ENCODE results near the gene PTPRT. TPM values are rescaled to one million over a fixed set of nuclear protein-coding genes. Genes with fewer than 3 reads are reported as not detected.

The PTPRT gene
- total RNA-seq, 1 donor from 2014 or later = 0.56 TPM

- Mint-ChIP-seq H3K4me1 (no peaks in the 10 kb centered on the region), H3K27me3 (ENCODE audit: low read depth) (peaks cover 18% of the 10 kb centered on the region), H3K9me3 (peaks cover 2% of the 10 kb centered on the region), H3K36me3 (ENCODE audit: low read depth) (no peaks in the 10 kb centered on the region), H3K27ac (ENCODE audit: unreplicated experiment) (no peak overlapping the region), H3K4me3 (no peak overlapping the region)
- TF ChIP-seq CTCF (conservative IDR thresholded peaks at IDR 0.05) = no peak
- no peak for DNase-seq (ENCODE audit: low read depth, low spot score)
Observed at GRCh38 chr20:43123180-43123579, 66.5 kb downstream of the PTPRT start.

GRCh38 chr20:43119720-43120119, 70.0 kb downstream of the PTPRT start:
- Mint-ChIP-seq H3K4me3 (no peak overlapping the region), H3K4me1 (no peaks in the 10 kb centered on the region), H3K9me3 (no peaks in the 10 kb centered on the region), H3K36me3 (ENCODE audit: low read depth) (no peaks in the 10 kb centered on the region), H3K27me3 (ENCODE audit: low read depth) (peaks cover 34% of the 10 kb centered on the region), H3K27ac (ENCODE audit: unreplicated experiment) (no peak overlapping the region)
- no peak for DNase-seq (ENCODE audit: low read depth, low spot score)
- TF ChIP-seq CTCF (conservative IDR thresholded peaks at IDR 0.05) = no peak

GRCh38 chr20:43102394-43102793, 87.3 kb downstream of the PTPRT start:
- no peaks in the 10 kb centered on the region for H3K36me3 Mint-ChIP-seq (ENCODE audit: low read depth)
- no peak overlapping the region for H3K27ac Mint-ChIP-seq (ENCODE audit: unreplicated experiment)
- H3K4me3 Mint-ChIP-seq = no peak overlapping the region
- DNase-seq (ENCODE audit: low read depth, low spot score) = no peak
- no peaks in the 10 kb centered on the region for H3K4me1 Mint-ChIP-seq
- H3K27me3 Mint-ChIP-seq (ENCODE audit: low read depth) = peaks cover 38% of the 10 kb centered on the region
- no peaks in the 10 kb centered on the region for H3K9me3 Mint-ChIP-seq
- no peak for TF ChIP-seq CTCF (conservative IDR thresholded peaks at IDR 0.05)

- TF ChIP-seq CTCF (conservative IDR thresholded peaks at IDR 0.05) = no peak
- Mint-ChIP-seq H3K4me1 (no peaks in the 10 kb centered on the region), H3K9me3 (peaks cover 3% of the 10 kb centered on the region), H3K36me3 (ENCODE audit: low read depth) (no peaks in the 10 kb centered on the region), H3K4me3 (no peak overlapping the region), H3K27me3 (ENCODE audit: low read depth) (peaks cover 17% of the 10 kb centered on the region), H3K27ac (ENCODE audit: unreplicated experiment) (no peak overlapping the region)
- no peak for DNase-seq (ENCODE audit: low read depth, low spot score)
Observed at GRCh38 chr20:43096931-43097260, 92.8 kb downstream of the PTPRT start.

GRCh38 chr20:43096126-43096930, 93.4 kb downstream of the PTPRT start:
- no peaks in the 10 kb centered on the region for H3K4me1 Mint-ChIP-seq
- H3K4me3 Mint-ChIP-seq = no peak overlapping the region
- no peak for DNase-seq (ENCODE audit: low read depth, low spot score)
- H3K9me3 Mint-ChIP-seq = peaks cover 3% of the 10 kb centered on the region
- H3K27ac Mint-ChIP-seq (ENCODE audit: unreplicated experiment) = no peak overlapping the region
- no peak for TF ChIP-seq CTCF (conservative IDR thresholded peaks at IDR 0.05)
- peaks cover 17% of the 10 kb centered on the region for H3K27me3 Mint-ChIP-seq (ENCODE audit: low read depth)
- no peaks in the 10 kb centered on the region for H3K36me3 Mint-ChIP-seq (ENCODE audit: low read depth)
